Progenitor cell of endocrine pancreas (in vitro differentiated cells): ENCODE results near the gene GZMB. TPM values are rescaled to one million over a fixed set of nuclear protein-coding genes. Genes with fewer than 3 reads are reported as not detected.

ENCODE experiments used
- DNase-seq: peaks from one replicate; pipeline ENCODE4 v3.0.0; 2021; ENCODE audit warnings: low spot score; ENCODE audit not compliant: unreplicated experiment
- H3K27ac Mint-ChIP-seq: 2 replicates; pipeline ENCODE4 v1.8.0; 2021; ENCODE audit warnings: mild to moderate bottlenecking, moderate library complexity, mixed read lengths
- H3K27me3 Mint-ChIP-seq: 2 replicates; pipeline ENCODE4 v1.8.0; 2021; ENCODE audit warnings: mixed read lengths
- H3K36me3 Mint-ChIP-seq: 2 replicates; pipeline ENCODE4 v1.8.0; 2022; ENCODE audit warnings: mixed read lengths; ENCODE audit not compliant: insufficient read depth
- H3K4me1 Mint-ChIP-seq: 2 replicates; pipeline ENCODE4 v1.8.0; 2021; ENCODE audit warnings: low read depth, mixed read lengths
- H3K4me3 Mint-ChIP-seq: 2 replicates; pipeline ENCODE4 v1.8.0; 2021; ENCODE audit warnings: low read depth, mild to moderate bottlenecking, moderate library complexity, mixed read lengths
- H3K9me3 Mint-ChIP-seq: 2 replicates; pipeline ENCODE4 v1.8.0; 2021; ENCODE audit warnings: low read depth, mixed read lengths
- CTCF ChIP-seq: fragments of 200-600 bp; sonication (generic); IDR thresholded peaks from one replicate; pipeline ENCODE4 v1.5.0; 2021; ENCODE audit warnings: antibody characterized with exemption, mild to moderate bottlenecking; ENCODE audit not compliant: unreplicated experiment
- total RNA-seq: library from RNA; stranded (reverse); gene quantifications from 2 replicates; pipeline ENCODE4 v1.2.1, GENCODE V29; 2021

GZMB gene
- total RNA-seq, 1 donor from 2014 or later: not detected

DNA sequence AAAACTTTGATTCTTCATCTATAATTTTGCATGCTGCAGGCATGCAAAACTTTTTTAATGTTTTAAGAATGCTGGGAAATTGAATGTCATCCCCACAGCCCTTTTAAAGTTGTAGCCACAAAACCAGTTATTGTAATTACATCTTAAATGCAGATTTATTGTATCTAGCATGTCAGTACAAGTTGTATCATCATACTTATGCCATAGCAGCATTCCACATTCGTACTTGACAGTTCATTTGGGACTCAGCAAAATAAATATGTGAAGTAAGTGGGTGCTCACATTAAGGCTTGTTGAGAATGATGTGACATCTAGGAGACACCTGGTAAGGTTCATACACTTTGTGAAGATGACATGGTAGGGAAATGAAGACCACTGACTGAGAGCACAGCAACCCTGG is 44.0 kb upstream of the GZMB start:
- H3K27me3 Mint-ChIP-seq: peaks cover 66% of the 10 kb centered on the region
- no peak overlapping the region for H3K4me3 Mint-ChIP-seq
- TF ChIP-seq CTCF: no peak

GRCh38 chr14:24674204-24674970 is 40.4 kb upstream of the GZMB start:
- no peak for DNase-seq
- Mint-ChIP-seq H3K27me3 (peaks cover 56% of the 10 kb centered on the region), H3K4me1 (peaks cover 2% of the 10 kb centered on the region), H3K27ac (no peak overlapping the region), H3K36me3 (no peaks in the 10 kb centered on the region), H3K9me3 (no peaks in the 10 kb centered on the region), H3K4me3 (no peak overlapping the region)
- TF ChIP-seq CTCF: no peak

More for the DNA sequence above, 44.0 kb upstream of the GZMB start:
- no peak overlapping the region for H3K27ac Mint-ChIP-seq
- peaks cover 2% of the 10 kb centered on the region for H3K4me1 Mint-ChIP-seq
- no peak for DNase-seq
- H3K36me3 Mint-ChIP-seq: no peaks in the 10 kb centered on the region
- no peaks in the 10 kb centered on the region for H3K9me3 Mint-ChIP-seq

DNA sequence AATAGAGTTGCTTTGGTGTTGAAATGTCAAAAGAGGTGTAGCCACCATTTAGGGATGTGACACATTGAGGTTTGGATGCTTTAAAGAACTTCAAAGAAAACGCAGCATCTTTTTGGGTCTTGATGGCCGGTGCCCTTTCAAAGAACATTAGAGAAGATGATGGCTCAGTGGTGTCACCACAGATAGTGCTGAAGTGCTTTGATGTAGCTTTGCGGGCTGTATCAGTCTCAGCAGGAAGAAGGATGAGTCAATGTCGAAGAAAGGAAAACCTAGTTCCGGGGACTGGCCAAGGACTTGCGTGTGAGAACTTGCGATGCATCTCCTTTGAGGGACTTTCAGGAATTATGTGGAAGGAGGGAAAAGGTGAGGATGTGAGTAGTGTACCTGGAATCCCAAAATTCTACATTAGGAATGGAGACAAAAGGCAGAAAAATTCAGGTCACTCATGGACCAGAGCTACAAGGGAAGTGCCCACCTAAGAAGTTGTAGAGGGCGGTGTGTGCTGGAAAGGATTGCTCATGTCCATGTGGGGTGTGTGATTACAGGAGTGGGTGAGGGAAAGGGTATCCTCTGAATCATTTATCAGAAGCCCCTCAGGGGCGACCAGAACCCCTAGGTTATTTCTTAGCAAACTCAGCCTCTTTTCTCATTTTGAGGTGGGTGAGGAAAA is 39.7 kb upstream of the GZMB start:
- Mint-ChIP-seq H3K4me3 (no peak overlapping the region), H3K36me3 (no peaks in the 10 kb centered on the region), H3K9me3 (no peaks in the 10 kb centered on the region), H3K27ac (no peak overlapping the region), H3K4me1 (no peaks in the 10 kb centered on the region), H3K27me3 (peaks cover 52% of the 10 kb centered on the region)
- DNase-seq: no peak
- TF ChIP-seq CTCF: no peak

- Mint-ChIP-seq H3K27me3 (peaks cover 49% of the 10 kb centered on the region), H3K4me1 (no peaks in the 10 kb centered on the region), H3K9me3 (peaks cover 2% of the 10 kb centered on the region), H3K4me3 (no peak overlapping the region), H3K27ac (no peak overlapping the region), H3K36me3 (no peaks in the 10 kb centered on the region)
- no peak for DNase-seq
- TF ChIP-seq CTCF: no peak
These were observed 39.1 kb upstream of the GZMB start for GRCh38 chr14:24673059-24673458.

DNA sequence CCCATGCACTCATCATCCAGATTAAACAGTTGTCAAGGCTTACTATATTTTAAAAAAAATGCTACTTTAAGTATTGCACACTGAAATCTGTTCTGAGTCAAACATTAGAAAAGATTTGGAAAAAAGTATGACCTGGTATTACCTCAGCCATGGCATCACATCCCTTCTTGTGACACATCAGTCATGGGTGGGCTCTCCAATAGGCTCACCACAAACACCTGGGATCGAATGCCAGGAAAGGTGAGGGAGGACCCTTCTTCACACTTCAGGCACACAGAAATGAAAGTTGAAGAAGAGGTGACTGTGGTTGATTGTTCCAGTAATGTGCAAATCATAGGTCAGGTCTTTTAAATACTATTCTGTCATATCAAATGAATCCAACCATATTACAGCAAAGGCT is 36.6 kb upstream of the GZMB start:
- Mint-ChIP-seq H3K27ac (no peak overlapping the region), H3K27me3 (peaks cover 31% of the 10 kb centered on the region), H3K36me3 (no peaks in the 10 kb centered on the region), H3K4me3 (no peak overlapping the region), H3K9me3 (peaks cover 3% of the 10 kb centered on the region), H3K4me1 (no peaks in the 10 kb centered on the region)
- no peak for TF ChIP-seq CTCF
- DNase-seq: no peak
